B cell (primary cell): ENCODE data around the gene AASS. TPM values are rescaled to one million over a fixed set of nuclear protein-coding genes. Genes with fewer than 3 reads are reported as not detected.

Experiments used
- ATAC-seq: fragments of 200-7000 bp; cut with Tn5 transposase; one replicate; pipeline ENCODE4 v1.10.0; 2021; ENCODE audit warnings: low read depth, mild to moderate bottlenecking, moderate number of reproducible peaks, moderate library complexity
- CTCF ChIA-PET: fragments of 350-600 bp; sonication (Branson Sonifier 250); formaldehyde crosslinking; loops from one replicate; lab custom pipeline; 2021; ENCODE audit warnings: antibody characterized with exemption, inconsistent platforms; lab: Charles Lee
- POLR2A ChIA-PET: fragments of 350-600 bp; sonication (Branson Sonifier 250); formaldehyde crosslinking; loops from one replicate; lab custom pipeline; 2021; ENCODE audit warnings: antibody characterized with exemption; lab: Charles Lee
- DNase-seq: peaks from one replicate; pipeline ENCODE4 v3.0.0; 2013
- H2AFZ ChIP-seq: 2 replicates; pipeline ENCODE4 v1.6.1; 2012; ENCODE audit warnings: mild to moderate bottlenecking, low read depth, low read length; ENCODE audit not compliant: insufficient read depth, poor library complexity, severe bottlenecking
- H3K27ac ChIP-seq, 2 donors: 1 replicate in 1 of 2; 2 replicates in 1 of 2; pipeline ENCODE4 v1.5.1; 2012 to 2013; ENCODE audit warnings: low read length in 2 of 2, mild to moderate bottlenecking in 2 of 2, moderate library complexity in 1 of 2
- H3K27me3 ChIP-seq, 4 experiments: fragments of 200-600 bp in 1 of 4; sonication (generic) in 1 of 4; replicated peaks in 1 of 4; 1 replicate in 2 of 4; 2 replicates in 2 of 4; pipeline versions ENCODE4 v1.6.1 to v1.7.0; 2013 to 2016; ENCODE audit warnings: low read length in 3 of 4, mild to moderate bottlenecking in 2 of 4, mixed read lengths in 1 of 4, moderate library complexity in 1 of 4; ENCODE audit not compliant: insufficient read depth in 4 of 4, control insufficient read depth in 3 of 4; ENCODE audit errors: control extremely low read depth in 1 of 4
- H3K36me3 ChIP-seq, 2 experiments: replicated peaks in 1 of 2; 1 replicate in 1 of 2; 2 replicates in 1 of 2; pipeline versions ENCODE4 v1.6.1 to v1.7.1; 2013; ENCODE audit warnings: low read length in 1 of 2; ENCODE audit not compliant: insufficient read depth in 2 of 2, control insufficient read depth in 1 of 2; ENCODE audit errors: control extremely low read depth in 1 of 2, extremely low read depth in 1 of 2
- H3K4me1 ChIP-seq, 2 donors: fragments of 200-600 bp in 1 of 2; sonication (generic) in 1 of 2; 1 replicate in 1 of 2; 2 replicates in 1 of 2; pipeline versions ENCODE4 v1.5.1 to v1.6.1; 2013 to 2017; ENCODE audit warnings: low read length in 2 of 2; ENCODE audit not compliant: control insufficient read depth in 2 of 2, insufficient read depth in 2 of 2
- H3K4me2 ChIP-seq: replicated peaks from 2 replicates; pipeline ENCODE3; 2012; ENCODE audit warnings: mild to moderate bottlenecking, low read depth, low read length; ENCODE audit not compliant: poor library complexity, severe bottlenecking
- H3K4me3 ChIP-seq, 5 experiments: fragments of 200-600 bp in 1 of 5; sonication (generic) in 1 of 5; 1 replicate in 3 of 5; 2 replicates in 2 of 5; pipeline versions ENCODE4 v1.5.1 to v1.7.0; 2011 to 2016; ENCODE audit warnings: low read length in 4 of 5, mild to moderate bottlenecking in 4 of 5, low read depth in 2 of 5, control low read depth in 1 of 5, moderate library complexity in 1 of 5; ENCODE audit not compliant: insufficient read depth in 1 of 5; ENCODE audit errors: control extremely low read depth in 1 of 5, extremely low read depth in 1 of 5
- H3K79me2 ChIP-seq: fragments of 200-600 bp; sonication (generic); one replicate; pipeline ENCODE4 v1.6.0; 2016; ENCODE audit warnings: low read length; ENCODE audit not compliant: control insufficient read depth, insufficient read depth
- H3K9ac ChIP-seq: fragments of 200-600 bp; sonication (generic); 2 replicates; pipeline ENCODE4 v1.6.1; 2017; ENCODE audit warnings: mild to moderate bottlenecking, low read length, moderate library complexity
- H3K9me3 ChIP-seq, 3 donors: one replicate each; pipeline versions ENCODE4 v1.6.1 to v1.7.1; 2013; ENCODE audit warnings: low read length in 2 of 3; ENCODE audit not compliant: control insufficient read depth in 2 of 3, insufficient read depth in 1 of 3; ENCODE audit errors: control extremely low read depth in 1 of 3
- H4K20me1 ChIP-seq: 2 replicates; pipeline ENCODE4 v1.6.0; 2012; ENCODE audit warnings: mild to moderate bottlenecking, low read length; ENCODE audit not compliant: insufficient read depth, control insufficient read depth, poor library complexity, severe bottlenecking
- H3K27ac Mint-ChIP-seq: one replicate; pipeline ENCODE4 v1.8.0; 2021; ENCODE audit warnings: mixed read lengths
- H3K27me3 Mint-ChIP-seq: one replicate; pipeline ENCODE4 v1.8.0; 2021; ENCODE audit warnings: mixed read lengths
- H3K4me1 Mint-ChIP-seq: one replicate; pipeline ENCODE4 v1.8.0; 2021; ENCODE audit warnings: mixed read lengths
- H3K4me3 Mint-ChIP-seq: one replicate; pipeline ENCODE4 v1.8.0; 2021; ENCODE audit warnings: mixed read lengths
- H3K9me3 Mint-ChIP-seq: one replicate; pipeline ENCODE4 v1.8.0; 2022; ENCODE audit warnings: mixed read lengths; ENCODE audit not compliant: insufficient read depth
- CTCF ChIP-seq: fragments of 200-600 bp; IDR thresholded peaks from one replicate; pipeline ENCODE4 v1.8.0; 2022; ENCODE audit warnings: antibody characterized with exemption, mild to moderate bottlenecking
- EZH2 ChIP-seq: IDR thresholded peaks from 2 replicates; pipeline ENCODE4 v1.6.1; 2012; ENCODE audit warnings: borderline replicate concordance, low read depth, mild to moderate bottlenecking, moderate library complexity, low read length; ENCODE audit not compliant: insufficient read depth, poor library complexity, severe bottlenecking
- WGBS: methylation state at CpG from one replicate; pipeline ENCODE4 v1.1.5; 2013; ENCODE audit warnings: missing lambda C conversion rate; ENCODE audit not compliant: insufficient coverage; 5-methylcytosine and 5-hydroxymethylcytosine counted together
- intact Hi-C: fragments of 100-400 bp; cut with micrococcal nuclease; formaldehyde crosslinking; loops from one replicate; pipeline ENCODE4 v1.10.0; 2022
- polyA plus RNA-seq: library from polyadenylated mRNA; depleted of rRNA; stranded (reverse); fragments of >200 nt; gene quantifications from 2 replicates; pipeline ENCODE4 v1.2.3, GENCODE V29; 2012
- total RNA-seq, 2 donors: library from RNA; stranded (reverse); fragments of 120-200 nt in 1 of 2; gene quantifications; 1 replicate in 1 of 2; 2 replicates in 1 of 2; pipeline versions ENCODE4 v1.2.3 to v1.2.4, GENCODE V29; 2013 to 2022

Gene AASS
- total and polyA plus RNA-seq, 2 donors (not counting 1 experiment from before 2014, with no cell fraction given) = 2.1 to 10.6 TPM

- no peak for TF ChIP-seq CTCF
- no peak for TF ChIP-seq EZH2
- DNase-seq (no peak), ATAC-seq (no peak)
- H3K27ac ChIP-seq = no peak overlapping the region
- ChIA-PET POLR2A (no interaction called here), CTCF (no interaction called here)
- WGBS = 100% methylated on average over 1 of the region's 1 CpG
- H3K4me2 ChIP-seq = peak overlapping the region; percentile 60
- H2AFZ ChIP-seq = peak overlapping the region; percentile 61
- peaks cover 7% of the 10 kb centered on the region for H3K27me3 Mint-ChIP-seq
- no peaks in the 10 kb centered on the region for H3K27me3 ChIP-seq
- H3K27ac Mint-ChIP-seq = no peak overlapping the region
- H3K4me1 ChIP-seq = peaks cover 7 to 15% of the 10 kb centered on the region in 2 donors
- H3K79me2 ChIP-seq = no peaks in the 10 kb centered on the region
- no peaks in the 10 kb centered on the region for H3K9me3 Mint-ChIP-seq
- H3K4me3 ChIP-seq = peak overlapping the region in 3 of 5 experiments; percentile 5 to 29 (median 14)
- peak overlapping the region; percentile 72 for H3K4me3 Mint-ChIP-seq
- peak overlapping the region; percentile 41 for H3K9ac ChIP-seq
- no peaks in the 10 kb centered on the region for H3K36me3 ChIP-seq
- H4K20me1 ChIP-seq = no peaks in the 10 kb centered on the region
- peaks cover 15% of the 10 kb centered on the region for H3K4me1 Mint-ChIP-seq
- intact Hi-C loops = no loop called here
- H3K9me3 ChIP-seq = no peaks in the 10 kb centered on the region
Observed at GRCh38 chr7:122136639-122137245, 7.3 kb downstream of the AASS start.

GRCh38 chr7:122136078-122136477 is 8.0 kb downstream of the AASS start:
- Histone ChIP-seq H3K4me2 (no peak overlapping the region), H3K27me3 (no peaks in the 10 kb centered on the region), H3K9me3 (no peaks in the 10 kb centered on the region), H2AFZ (no peak overlapping the region), H3K79me2 (no peaks in the 10 kb centered on the region), H3K27ac (no peak overlapping the region), H3K4me1 (peaks cover 7 to 15% of the 10 kb centered on the region in 2 donors), H3K9ac (no peak overlapping the region), H3K4me3 (no peak overlapping the region), H4K20me1 (no peaks in the 10 kb centered on the region), H3K36me3 (no peaks in the 10 kb centered on the region)
- DNase-seq (no peak), ATAC-seq (no peak)
- intact Hi-C loops = no loop called here
- ChIA-PET CTCF (no interaction called here), POLR2A (no interaction called here)
- no peak for TF ChIP-seq EZH2
- no peak for TF ChIP-seq CTCF
- Mint-ChIP-seq H3K27ac (no peak overlapping the region), H3K27me3 (peaks cover 7% of the 10 kb centered on the region), H3K4me3 (no peak overlapping the region), H3K9me3 (no peaks in the 10 kb centered on the region), H3K4me1 (peaks cover 15% of the 10 kb centered on the region)
- no CpG with 5 or more reads among the region's 3 CpGs for WGBS
